GM12891 (cell line): ENCODE results near the gene GEN1.

ENCODE experiments used
- DNase-seq: peaks from one replicate; pipeline ENCODE4 v3.0.0; 2011; ENCODE audit warnings: low spot score; ENCODE audit not compliant: insufficient read length
- FAIRE-seq: peaks from 2 replicates; lab custom pipeline; 2011; peaks lifted over from hg19 to GRCh38; lab: Jason Lieb, UNC
- PAX5 ChIP-seq: IDR thresholded peaks from 2 replicates; pipeline ENCODE4 v1.6.1; 2011; ENCODE audit warnings: low read length, moderate library complexity, mild to moderate bottlenecking; ENCODE audit not compliant: insufficient read depth, severe bottlenecking
- POLR2A ChIP-seq: IDR thresholded peaks from 2 replicates; pipeline ENCODE4 v1.6.1; 2011; ENCODE audit warnings: low read depth, low read length, control low read depth
- POLR2AphosphoS5 ChIP-seq: IDR thresholded peaks from 2 replicates; pipeline ENCODE4 v1.6.1; 2011; ENCODE audit warnings: low read depth, low read length, control low read depth
- POU2F2 ChIP-seq: IDR thresholded peaks from 2 replicates; pipeline ENCODE4 v1.6.1; 2011; ENCODE audit warnings: low read depth, mild to moderate bottlenecking, control low read depth, low read length, moderate library complexity
- SPI1 ChIP-seq: IDR thresholded peaks from 2 replicates; pipeline ENCODE4 v1.6.1; 2011; ENCODE audit warnings: low read depth, low read length, control low read depth
- TAF1 ChIP-seq: IDR thresholded peaks from 2 replicates; pipeline ENCODE4 v1.6.1; 2011; ENCODE audit warnings: low read depth, low read length, control low read depth

Gene GEN1

GRCh38 chr2:17728210-17728609, 25.7 kb upstream of the GEN1 start:
- no peak for DNase-seq
- no peak for TF ChIP-seq SPI1
- no peak for TF ChIP-seq POU2F2
- TF ChIP-seq POLR2AphosphoS5 = no peak
- no peak for TF ChIP-seq PAX5
- no peak for TF ChIP-seq TAF1
- no peak for FAIRE-seq

GRCh38 chr2:17729880-17730279, 24.1 kb upstream of the GEN1 start:
- no peak for DNase-seq
- no peak for FAIRE-seq
- TF ChIP-seq TAF1 (no peak), SPI1 (no peak), POLR2AphosphoS5 (no peak), PAX5 (no peak), POLR2A (no peak), POU2F2 (no peak)

GRCh38 chr2:17733599-17733998, 20.3 kb upstream of the GEN1 start:
- FAIRE-seq (peak; percentile 61), DNase-seq (no peak)
- TF ChIP-seq POLR2AphosphoS5 = no peak
- TF ChIP-seq PAX5 = no peak
- no peak for TF ChIP-seq TAF1
- no peak for TF ChIP-seq POLR2A
- TF ChIP-seq SPI1 = no peak
- no peak for TF ChIP-seq POU2F2

- no peak for DNase-seq
- TF ChIP-seq TAF1 (no peak), SPI1 (no peak), POLR2A (no peak), POU2F2 (no peak), PAX5 (no peak), POLR2AphosphoS5 (no peak)
- FAIRE-seq = no peak
Measured at GRCh38 chr2:17735864-17736263, 18.1 kb upstream of the GEN1 start.

GRCh38 chr2:17736989-17737388, 16.9 kb upstream of the GEN1 start:
- no peak for FAIRE-seq
- TF ChIP-seq POLR2A = no peak
- no peak for TF ChIP-seq PAX5
- no peak for TF ChIP-seq SPI1
- TF ChIP-seq TAF1 = no peak
- no peak for TF ChIP-seq POU2F2
- no peak for TF ChIP-seq POLR2AphosphoS5
- no peak for DNase-seq

GRCh38 chr2:17740203-17740602, 13.7 kb upstream of the GEN1 start:
- TF ChIP-seq SPI1 (no peak), POU2F2 (no peak), POLR2AphosphoS5 (no peak), TAF1 (no peak), PAX5 (no peak), POLR2A (no peak)
- DNase-seq (no peak), FAIRE-seq (no peak)

GRCh38 chr2:17747684-17748452, 6.1 kb upstream of the GEN1 start:
- TF ChIP-seq POLR2A (no peak), SPI1 (no peak), TAF1 (no peak), POLR2AphosphoS5 (no peak), PAX5 (no peak), POU2F2 (no peak)
- DNase-seq (no peak), FAIRE-seq (no peak)

GRCh38 chr2:17748745-17749144, 5.2 kb upstream of the GEN1 start:
- DNase-seq = no peak
- FAIRE-seq = no peak
- TF ChIP-seq PAX5 = no peak
- TF ChIP-seq POLR2A = no peak
- no peak for TF ChIP-seq SPI1
- TF ChIP-seq POLR2AphosphoS5 = no peak
- TF ChIP-seq TAF1 = no peak
- TF ChIP-seq POU2F2 = no peak

- TF ChIP-seq TAF1 = no peak
- no peak for TF ChIP-seq POLR2A
- peak; percentile 60 for TF ChIP-seq SPI1
- FAIRE-seq (no peak), DNase-seq (no peak)
Measured at GRCh38 chr2:17749753-17750438, 4.0 kb upstream of the GEN1 start.
